Kidney (tissue), 14 donors: ENCODE data around the gene BCKDHB. TPM values are rescaled to one million over a fixed set of nuclear protein-coding genes. Genes with fewer than 3 reads are reported as not detected.

Experiments used
- DNase-seq, 5 donors: peaks; one replicate each; pipeline ENCODE4 v3.0.0-alpha.2; 2013 to 2020
- FAIRE-seq: peaks from 2 replicates; lab custom pipeline; 2012; peaks lifted over from hg19 to GRCh38; lab: Jason Lieb, UNC
- H3K27ac ChIP-seq, 2 donors: one replicate each; pipeline ENCODE4 v1.7.0; 2013; ENCODE audit warnings: low read depth in 2 of 2, low read length in 2 of 2, inconsistent platforms in 1 of 2
- H3K27me3 ChIP-seq: one replicate; pipeline ENCODE4 v1.7.1; 2013; ENCODE audit warnings: low read length, inconsistent platforms; ENCODE audit not compliant: control insufficient read depth, insufficient read depth
- H3K36me3 ChIP-seq, 3 donors: one replicate each; pipeline versions ENCODE4 v1.7.0 to v1.7.1; 2013; ENCODE audit warnings: low read length in 3 of 3, control low read depth in 1 of 3, inconsistent platforms in 1 of 3; ENCODE audit not compliant: insufficient read depth in 3 of 3, control insufficient read depth in 2 of 3
- H3K4me1 ChIP-seq, 3 donors: one replicate each; pipeline versions ENCODE4 v1.7.0 to v1.7.1; 2013; ENCODE audit warnings: low read length in 3 of 3, inconsistent platforms in 1 of 3, low read depth in 1 of 3; ENCODE audit not compliant: control insufficient read depth in 2 of 3, insufficient read depth in 2 of 3
- H3K4me3 ChIP-seq, 3 donors: one replicate each; pipeline versions ENCODE4 v1.7.0 to v1.8.1; 2013; ENCODE audit warnings: low read length in 3 of 3, control low read depth in 1 of 3, inconsistent platforms in 1 of 3
- H3K9ac ChIP-seq, 3 donors: one replicate each; pipeline versions ENCODE4 v1.7.0 to v1.7.1; 2013; ENCODE audit warnings: low read length in 3 of 3, control low read depth in 1 of 3, inconsistent platforms in 1 of 3
- H3K9me3 ChIP-seq, 3 donors: one replicate each; pipeline versions ENCODE4 v1.7.0 to v1.7.1; 2013; ENCODE audit warnings: low read length in 3 of 3, control low read depth in 1 of 3, inconsistent platforms in 1 of 3; ENCODE audit not compliant: control insufficient read depth in 2 of 3, insufficient read depth in 1 of 3
- CTCF ChIP-seq: IDR thresholded peaks from 3 replicates; pipeline ENCODE4 v1.5.1; 2012; ENCODE audit warnings: mild to moderate bottlenecking, moderate library complexity, borderline replicate concordance; ENCODE audit not compliant: insufficient read depth; ENCODE audit errors: extremely low read depth
- intact Hi-C: fragments of 100-400 bp; cut with DNase I; formaldehyde crosslinking; loops from one replicate; pipeline ENCODE4 v1.11.1; 2022
- polyA plus RNA-seq: library from polyadenylated mRNA; stranded (reverse); fragments of 350-450 nt; fragmentation: Illumina TruSeq; extraction: RNeasy Lipid Tissue Mini Kit (QIAGEN cat#74804); gene quantifications from one replicate; pipeline ENCODE4 v1.2.3, GENCODE V29; 2014; ENCODE audit warnings: low read depth, low replicate concordance; ENCODE audit not compliant: insufficient read depth
- total RNA-seq: library from RNA; stranded (reverse); fragmentation: NEBNext Ultra II Directional; extraction: Animal tissue kit (Norgen Biotek cat#: 25700); gene quantifications from one replicate; pipeline ENCODE4 v1.2.1, GENCODE V29; 2021
- donor health status: control.
- donor health status: control.
- donor health status: control.
- donor health status: control.
- donor health status: control.
- donor health status: DM: yes; HTN: yes; CAD: no.
- donor health status: Normal renal cell carcinoma (clear cell type).

The BCKDHB gene
- total and polyA plus RNA-seq, 2 donors from 2014 or later, result 21.0 to 22.8 TPM

DNA sequence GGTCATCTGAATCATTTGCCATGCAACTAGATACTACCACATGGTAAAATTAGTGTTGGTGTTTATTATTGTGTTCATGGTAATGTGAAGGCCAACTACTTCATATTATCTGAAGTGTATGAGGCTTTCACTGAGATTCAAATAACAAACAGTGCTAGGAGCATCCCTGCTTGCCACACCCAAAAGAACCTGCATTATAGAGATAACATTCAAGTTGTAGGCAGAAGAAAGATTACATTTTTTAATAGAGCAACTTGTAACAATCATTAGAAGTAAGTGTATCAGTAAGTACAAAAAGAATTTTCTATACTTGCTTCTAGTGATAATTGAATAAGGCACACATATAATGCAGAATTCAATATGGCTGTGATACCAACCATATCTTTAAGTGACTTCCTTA lies 49.8 kb downstream of the BCKDHB start:
- Histone ChIP-seq H3K27me3 (no peaks in the 10 kb centered on the region), H3K4me3 (no peak overlapping the region), H3K4me1 (no peaks in the 10 kb centered on the region), H3K9me3 (no peaks in the 10 kb centered on the region), H3K27ac (no peak overlapping the region), H3K36me3 (no peaks in the 10 kb centered on the region), H3K9ac (no peak overlapping the region)
- FAIRE-seq, result no peak
- no peak for DNase-seq
- no peak for TF ChIP-seq CTCF
- intact Hi-C loops, result no loop called here

DNA sequence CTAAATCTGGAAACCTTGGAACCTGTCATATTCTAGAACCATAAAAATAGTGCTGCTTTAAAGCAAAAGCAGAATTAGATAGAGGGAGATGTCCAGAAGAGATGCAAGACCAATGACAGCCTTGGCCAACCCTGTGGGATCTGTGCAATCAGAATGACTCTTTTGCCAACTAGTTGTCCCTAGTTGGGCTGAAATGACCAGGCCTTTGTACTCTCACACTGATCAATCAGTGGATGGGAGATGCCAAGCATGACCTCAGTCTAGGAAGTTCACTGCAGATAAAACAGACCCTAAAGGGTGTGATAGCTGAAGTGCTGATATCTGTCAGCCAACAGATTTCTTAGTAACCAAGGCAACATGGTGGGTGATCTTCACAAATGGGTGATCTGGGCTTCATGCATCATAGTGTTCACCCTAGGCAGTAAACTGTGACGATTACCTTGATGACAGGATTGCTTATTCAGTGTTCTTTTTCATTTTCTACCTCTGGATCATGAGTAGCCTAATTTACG lies 52.1 kb downstream of the BCKDHB start:
- Histone ChIP-seq H3K27me3 (no peaks in the 10 kb centered on the region), H3K9ac (no peak overlapping the region), H3K9me3 (no peaks in the 10 kb centered on the region), H3K4me3 (no peak overlapping the region), H3K4me1 (no peaks in the 10 kb centered on the region), H3K36me3 (no peaks in the 10 kb centered on the region), H3K27ac (no peak overlapping the region)
- intact Hi-C loops, result no loop called here
- DNase-seq (no peak), FAIRE-seq (no peak)
- no peak for TF ChIP-seq CTCF

GRCh38 chr6:80161434-80161833 lies 55.0 kb downstream of the BCKDHB start:
- Histone ChIP-seq H3K36me3 (no peaks in the 10 kb centered on the region), H3K9me3 (no peaks in the 10 kb centered on the region), H3K27ac (no peak overlapping the region), H3K9ac (no peak overlapping the region), H3K27me3 (no peaks in the 10 kb centered on the region), H3K4me1 (no peaks in the 10 kb centered on the region), H3K4me3 (no peak overlapping the region)
- FAIRE-seq, result no peak
- DNase-seq, result no peak
- intact Hi-C loops, result no loop called here
- TF ChIP-seq CTCF, result no peak

DNA sequence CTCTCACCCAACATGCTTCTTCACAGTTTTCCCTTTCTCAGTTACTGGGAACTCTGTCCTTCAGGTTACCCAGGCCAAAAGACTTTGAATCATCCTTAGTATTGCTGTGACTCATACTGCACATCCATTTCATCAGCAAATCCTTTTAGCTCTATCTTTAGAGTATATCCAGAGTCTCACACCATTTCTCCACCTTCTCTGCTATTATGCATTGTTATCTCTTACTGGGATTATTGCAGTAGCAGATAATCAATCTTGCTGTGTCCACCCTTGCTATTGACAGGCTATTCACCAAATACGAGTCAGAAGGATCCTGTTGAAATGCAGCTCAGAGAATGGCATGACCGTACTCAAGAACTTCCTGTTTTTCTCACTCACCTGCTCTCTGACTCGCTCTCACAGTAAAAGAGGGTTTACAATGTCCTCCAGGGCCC lies 57.3 kb downstream of the BCKDHB start:
- no peak for FAIRE-seq
- intact Hi-C loops, result no loop called here
- no peak overlapping the region for H3K9ac ChIP-seq

More for the DNA sequence above, 57.3 kb downstream of the BCKDHB start:
- TF ChIP-seq CTCF, result no peak
- H3K4me1 ChIP-seq, result no peaks in the 10 kb centered on the region
- H3K4me3 ChIP-seq, result no peak overlapping the region
- no peaks in the 10 kb centered on the region for H3K9me3 ChIP-seq
- no peaks in the 10 kb centered on the region for H3K27me3 ChIP-seq
- H3K36me3 ChIP-seq, result no peaks in the 10 kb centered on the region
- H3K27ac ChIP-seq, result no peak overlapping the region
- DNase-seq, result no peak
